Transverse colon (tissue), 4 donors: ENCODE measurements around the gene PPP1CC. TPM values are rescaled to one million over a fixed set of nuclear protein-coding genes. Genes with fewer than 3 reads are reported as not detected.

Experiments
- DNase-seq: peaks from one replicate; pipeline ENCODE4 v3.0.0-alpha.2; 2019
- H3K27ac ChIP-seq, 4 donors: fragments of 200-600 bp; sonication (generic); 2 replicates each; pipeline ENCODE4 v1.5.1; 2016 to 2018; ENCODE audit warnings: inconsistent platforms in 4 of 4
- H3K27me3 ChIP-seq: fragments of 200-600 bp; sonication (generic); 2 replicates; pipeline ENCODE4 v1.5.1; 2017; ENCODE audit warnings: inconsistent platforms
- H3K36me3 ChIP-seq, 4 donors: fragments of 200-600 bp; sonication (generic); 2 replicates each; pipeline ENCODE4 v1.5.1; 2017 to 2019; ENCODE audit warnings: inconsistent platforms in 4 of 4
- H3K4me1 ChIP-seq, 4 donors: fragments of 200-600 bp; sonication (generic); 2 replicates each; pipeline ENCODE4 v1.5.1; 2017 to 2020; ENCODE audit warnings: inconsistent platforms in 4 of 4
- H3K4me3 ChIP-seq, 4 donors: fragments of 200-600 bp; sonication (generic); 1 replicate in 1 of 4; 2 replicates in 3 of 4; pipeline versions ENCODE4 v1.5.1 to v1.6.1; 2017 to 2019; ENCODE audit warnings: inconsistent platforms in 4 of 4
- H3K9me3 ChIP-seq, 2 donors: fragments of 200-600 bp; sonication (generic); 2 replicates each; pipeline ENCODE4 v1.5.1; 2017 to 2019; ENCODE audit warnings: inconsistent platforms in 2 of 2
- EP300 ChIP-seq: sonication (generic); formaldehyde crosslinking; IDR thresholded peaks from one replicate; pipeline ENCODE4 v1.6.1; 2017; ENCODE audit warnings: antibody characterized with exemption, low read depth
- POLR2A ChIP-seq: fragments of 450-650 bp; IDR thresholded peaks from one replicate; pipeline ENCODE4 v1.6.1; 2016; ENCODE audit warnings: antibody characterized with exemption, mild to moderate bottlenecking, moderate library complexity
- POLR2AphosphoS5 ChIP-seq, 3 donors: sonication (generic); formaldehyde crosslinking; IDR thresholded peaks; one replicate each; pipeline ENCODE4 v1.6.1; 2016; ENCODE audit warnings: antibody characterized with exemption in 3 of 3
- WGBS, 2 donors: methylation state at CpG; one replicate each; pipeline ENCODE4 v1.1.5; 2018; ENCODE audit warnings: low coverage in 1 of 2; 5-methylcytosine and 5-hydroxymethylcytosine counted together
- in situ Hi-C, 4 donors: fragments of 200-750 bp; cut with MboI; loops; one replicate each; pipeline versions ENCODE4 v1.15.0 to v1.15.1; 2017; ENCODE audit warnings: low sequenced_read_pairs in 3 of 4, low pct_ligation_motif_present in 1 of 4, low pct_unique_long_range_greater_than_20kb in 1 of 4
- intact Hi-C: fragments of 100-400 bp; cut with DNase I; formaldehyde crosslinking; loops from one replicate; pipeline ENCODE4 v1.15.1; 2023; ENCODE audit warnings: low total_unique reads
- total RNA-seq, 4 donors: library from RNA; depleted of rRNA; stranded (reverse); fragments of >200 nt; gene quantifications; one replicate each; pipeline ENCODE4 v1.1.0, GENCODE V29; 2016
- TF ChIP-seq, protein P1 (sequence below), 5 experiments: fragments of 200-600 bp in 3 of 5; fragments of 450-650 bp in 2 of 5; sonication (generic) in 3 of 5; IDR thresholded peaks; 1 replicate in 2 of 5; 2 replicates in 3 of 5; pipeline ENCODE4 v1.5.1; 2016 to 2017; ENCODE audit warnings: antibody characterized with exemption in 5 of 5, inconsistent platforms in 3 of 5, mild to moderate bottlenecking in 2 of 5, moderate library complexity in 1 of 5

The PPP1CC gene
- total RNA-seq, 4 donors from 2014 or later = 156 to 759 (median 244) TPM

DNA sequence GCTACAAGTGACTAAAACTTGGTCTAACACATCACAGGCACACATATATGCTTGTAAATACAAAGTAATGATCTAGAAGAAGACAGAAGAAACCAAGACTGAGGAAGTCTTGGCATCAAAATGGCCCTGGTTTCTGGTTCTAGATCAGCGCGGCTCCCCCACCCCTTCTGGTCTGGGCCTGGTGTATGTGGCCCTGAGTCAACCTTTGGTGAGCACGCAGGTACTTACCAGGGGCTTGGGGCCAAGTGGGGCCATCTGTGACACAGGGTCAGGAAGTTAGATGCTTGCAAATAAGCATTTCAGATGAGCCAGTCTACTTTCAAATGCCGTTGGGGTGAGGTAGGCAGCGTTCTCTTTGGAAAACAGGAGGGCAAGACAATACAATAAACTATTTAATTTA, 40.6 kb downstream of the PPP1CC start:
- intact Hi-C loops (no loop called here), in situ Hi-C loops (loop anchor here in 3 of 4 donors (5.0 to 25.0 kb wide), 5 partner anchors 123 to 190 kb away; partner anchors contain the start of genes CCDC63 (in 1 of the 3), RAD9B (in 1 of the 3) and VPS29 (in 1 of the 3))
- no peak for DNase-seq
- H3K27ac ChIP-seq = no peak overlapping the region
- H3K4me3 ChIP-seq = no peak overlapping the region
- no peaks in the 10 kb centered on the region for H3K36me3 ChIP-seq
- WGBS, 2 donors = 93 to 96% methylated on average over 3 to 5 of the region's 5 CpGs
- H3K4me1 ChIP-seq = peaks cover 0 to 11% (median 2%) of the 10 kb centered on the region in 4 donors
- TF ChIP-seq, protein P1, sequence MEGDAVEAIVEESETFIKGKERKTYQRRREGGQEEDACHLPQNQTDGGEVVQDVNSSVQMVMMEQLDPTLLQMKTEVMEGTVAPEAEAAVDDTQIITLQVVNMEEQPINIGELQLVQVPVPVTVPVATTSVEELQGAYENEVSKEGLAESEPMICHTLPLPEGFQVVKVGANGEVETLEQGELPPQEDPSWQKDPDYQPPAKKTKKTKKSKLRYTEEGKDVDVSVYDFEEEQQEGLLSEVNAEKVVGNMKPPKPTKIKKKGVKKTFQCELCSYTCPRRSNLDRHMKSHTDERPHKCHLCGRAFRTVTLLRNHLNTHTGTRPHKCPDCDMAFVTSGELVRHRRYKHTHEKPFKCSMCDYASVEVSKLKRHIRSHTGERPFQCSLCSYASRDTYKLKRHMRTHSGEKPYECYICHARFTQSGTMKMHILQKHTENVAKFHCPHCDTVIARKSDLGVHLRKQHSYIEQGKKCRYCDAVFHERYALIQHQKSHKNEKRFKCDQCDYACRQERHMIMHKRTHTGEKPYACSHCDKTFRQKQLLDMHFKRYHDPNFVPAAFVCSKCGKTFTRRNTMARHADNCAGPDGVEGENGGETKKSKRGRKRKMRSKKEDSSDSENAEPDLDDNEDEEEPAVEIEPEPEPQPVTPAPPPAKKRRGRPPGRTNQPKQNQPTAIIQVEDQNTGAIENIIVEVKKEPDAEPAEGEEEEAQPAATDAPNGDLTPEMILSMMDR (IDR thresholded peaks at IDR 0.05) = no peak
- TF ChIP-seq POLR2AphosphoS5 (IDR thresholded peaks at IDR 0.05) = no peak
- no peaks in the 10 kb centered on the region for H3K27me3 ChIP-seq
- no peaks in the 10 kb centered on the region for H3K9me3 ChIP-seq

DNA sequence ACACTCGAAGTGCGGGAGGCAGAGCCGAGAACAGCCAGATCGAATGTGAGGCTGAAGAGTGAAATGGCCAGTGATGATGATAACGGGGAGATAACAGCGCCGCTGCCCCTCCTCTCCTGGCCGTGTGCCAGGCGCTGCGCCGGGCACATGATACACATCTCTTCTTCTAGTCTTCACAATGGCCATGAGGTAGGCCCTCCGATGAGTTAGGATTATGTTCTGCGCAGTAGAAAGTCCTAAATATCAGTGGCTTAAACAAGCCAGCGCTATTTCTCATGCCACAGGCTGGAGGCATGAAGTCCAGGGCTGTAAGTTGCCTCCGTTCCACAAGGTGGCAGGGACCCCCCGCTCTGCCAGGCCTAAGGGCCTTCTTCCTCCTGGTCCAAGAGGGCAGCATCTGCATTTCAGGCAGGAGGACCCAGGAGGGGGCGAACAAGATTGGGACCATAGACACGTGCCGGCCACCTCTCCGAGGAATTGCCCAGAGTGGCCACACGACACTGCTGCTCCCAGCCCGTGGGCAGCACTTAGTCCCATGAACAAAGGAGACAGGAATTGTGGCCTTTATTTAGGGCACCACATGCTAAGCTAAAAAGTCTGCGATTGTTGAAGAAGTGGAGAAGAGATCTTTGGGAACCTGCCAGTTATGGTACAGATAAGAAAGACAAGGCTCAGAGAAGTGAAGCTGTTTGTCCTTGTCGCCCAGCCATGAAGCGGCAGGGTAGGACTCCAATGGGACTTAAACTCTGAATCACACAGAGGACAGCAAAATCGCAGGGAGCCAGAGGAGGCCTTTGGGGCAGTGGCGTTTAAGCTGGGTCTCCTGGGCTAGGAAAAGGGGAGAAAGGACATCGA, 42.9 kb downstream of the PPP1CC start:
- Histone ChIP-seq H3K27ac (peak overlapping the region in 2 of 4 donors; percentile 20 to 52), H3K4me3 (no peak overlapping the region), H3K27me3 (no peaks in the 10 kb centered on the region), H3K4me1 (peaks cover 0 to 11% (median 2%) of the 10 kb centered on the region in 4 donors), H3K9me3 (no peaks in the 10 kb centered on the region), H3K36me3 (no peaks in the 10 kb centered on the region)
- 80 to 87% methylated on average over 7 to 28 of the region's 28 CpGs for WGBS, 2 donors
- DNase-seq = no peak
- in situ Hi-C loops (loop anchor here in 3 of 4 donors (5.0 to 25.0 kb wide), 5 partner anchors 125 to 188 kb away; partner anchors contain the start of genes CCDC63 (in 1 of the 3), RAD9B (in 1 of the 3) and VPS29 (in 1 of the 3)), intact Hi-C loops (no loop called here)
- TF ChIP-seq POLR2A (no peak), EP300 (no peak)
- TF ChIP-seq, protein P1 (IDR thresholded peaks at IDR 0.05) = no peak

DNA sequence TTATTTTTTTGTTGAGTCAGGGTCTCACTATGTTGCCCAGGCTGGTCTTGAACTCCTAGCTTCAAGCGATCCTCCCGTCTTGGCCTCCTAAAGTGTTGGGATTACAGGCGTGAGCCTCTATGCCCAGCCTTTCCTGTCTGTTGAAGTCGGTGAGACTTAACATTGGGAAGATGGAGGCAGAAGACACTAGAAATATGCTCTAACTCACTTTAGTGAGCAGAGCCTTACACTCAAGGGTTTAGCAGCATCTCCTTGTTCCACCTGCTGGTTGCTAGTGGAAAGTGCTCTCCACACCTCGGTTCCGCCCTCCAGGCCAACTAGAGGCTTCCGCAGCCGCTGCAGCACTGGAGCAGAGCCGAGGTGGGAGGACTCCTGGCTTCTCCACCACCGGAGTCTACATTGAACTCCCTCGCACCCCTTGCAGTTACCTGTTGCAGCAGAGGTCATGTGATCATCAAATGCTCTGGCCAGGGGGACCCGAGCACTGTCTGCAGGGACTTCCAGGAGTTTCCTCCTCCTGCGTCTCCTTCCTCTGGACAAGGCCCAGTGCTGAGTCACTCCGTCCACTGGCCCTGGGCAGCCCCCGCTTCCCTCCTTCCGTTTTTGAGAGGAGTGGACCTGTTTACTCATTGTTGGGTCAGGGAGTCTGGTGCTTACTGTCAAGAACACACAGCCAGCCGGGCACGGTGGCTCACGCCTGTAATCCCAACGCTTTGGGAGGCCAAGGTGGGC, 44.4 kb downstream of the PPP1CC start:
- DNase-seq = peak; percentile 81
- Histone ChIP-seq H3K27ac (peak overlapping the region; percentile 6 to 63 (median 42)), H3K4me1 (peaks cover 0 to 11% (median 2%) of the 10 kb centered on the region in 4 donors), H3K4me3 (no peak overlapping the region), H3K9me3 (no peaks in the 10 kb centered on the region), H3K36me3 (no peaks in the 10 kb centered on the region), H3K27me3 (no peaks in the 10 kb centered on the region)
- in situ Hi-C loops = no loop called here
- WGBS, 2 donors = 42 to 44% methylated on average over 3 to 20 of the region's 20 CpGs
- TF ChIP-seq POLR2AphosphoS5 (IDR thresholded peaks at IDR 0.05) (no peak), POLR2A (no peak), EP300 (no peak)
- TF ChIP-seq, protein P1 (IDR thresholded peaks at IDR 0.05) = peak; percentile 53 to 83 (median 65)
- intact Hi-C loops = no loop called here

DNA sequence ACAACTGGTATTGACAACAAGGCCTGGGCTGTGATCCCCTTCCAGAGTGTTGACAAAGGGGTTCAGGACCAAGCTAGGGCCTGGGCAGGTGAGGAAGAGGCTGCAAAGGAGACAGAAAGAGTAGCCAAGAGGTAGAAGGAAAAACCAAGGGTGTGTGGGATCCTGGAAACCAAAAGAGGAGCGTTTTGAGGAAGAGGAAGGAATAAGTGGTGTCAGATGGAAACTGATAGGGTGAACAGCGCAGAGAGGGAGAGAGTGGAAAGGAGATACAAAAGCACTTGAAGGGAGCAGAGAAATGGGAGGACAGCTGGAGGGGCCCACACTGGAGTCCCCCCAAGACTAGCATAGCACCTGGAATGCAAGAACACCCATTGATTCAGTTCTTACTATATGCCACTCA, 45.5 kb downstream of the PPP1CC start:
- Histone ChIP-seq H3K27me3 (no peaks in the 10 kb centered on the region), H3K27ac (no peak overlapping the region), H3K36me3 (no peaks in the 10 kb centered on the region), H3K9me3 (no peaks in the 10 kb centered on the region), H3K4me1 (peaks cover 0 to 11% (median 2%) of the 10 kb centered on the region in 4 donors), H3K4me3 (no peak overlapping the region)
- TF ChIP-seq, protein P1 (IDR thresholded peaks at IDR 0.05) = no peak
- TF ChIP-seq POLR2AphosphoS5 (IDR thresholded peaks at IDR 0.05) = no peak
- TF ChIP-seq POLR2A = no peak
- TF ChIP-seq EP300 = no peak
- DNase-seq = no peak
- in situ Hi-C loops (no loop called here), intact Hi-C loops (no loop called here)
- WGBS, 2 donors = 83 to 84% methylated on average over 1 to 2 of the region's 2 CpGs
